HepG2 (cell line): ENCODE data around the gene PLPP7. TPM values are rescaled to one million over a fixed set of nuclear protein-coding genes. Genes with fewer than 3 reads are reported as not detected.
A peak's percentile ranks its signal among the peaks of the same experiment; 100 is the strongest.

Source experiments
- ARNT2 ChIP-seq: sonication (generic); formaldehyde crosslinking; IDR thresholded peaks from 2 replicates; pipeline ENCODE4 v1.8.0; 2022; ENCODE audit warnings: mild to moderate bottlenecking, low read depth, missing genetic modification reagents, moderate library complexity
- BORCS8-MEF2B ChIP-seq: sonication (generic); formaldehyde crosslinking; IDR thresholded peaks from 2 replicates; pipeline ENCODE4 v1.8.0; 2022; ENCODE audit warnings: mild to moderate bottlenecking, missing genetic modification reagents
- CBX5 ChIP-seq: sonication (generic); formaldehyde crosslinking; IDR thresholded peaks from 2 replicates; pipeline ENCODE4 v1.4.0; 2020; ENCODE audit warnings: missing genetic modification reagents, borderline replicate concordance
- CCAR2 ChIP-seq: fragments of 200-400 bp; formaldehyde crosslinking; optimal IDR thresholded peaks from 2 replicates; pipeline ENCODE3; 2018; ENCODE audit warnings: low read depth, mild to moderate bottlenecking, low read length, moderate library complexity
- ETV5 ChIP-seq: IDR thresholded peaks from 2 replicates; pipeline ENCODE4 v1.6.1; 2018; ENCODE audit warnings: missing biosample characterization, missing genetic modification reagents, inconsistent platforms, borderline replicate concordance
- HOXD1 ChIP-seq: sonication (generic); formaldehyde crosslinking; IDR thresholded peaks from 2 replicates; pipeline ENCODE4 v1.5.0; 2020; ENCODE audit warnings: missing genetic modification reagents
- NAIF1 ChIP-seq: sonication (generic); formaldehyde crosslinking; IDR thresholded peaks from 2 replicates; pipeline ENCODE4 v1.5.0; 2020; ENCODE audit warnings: mild to moderate bottlenecking, missing genetic modification reagents, borderline replicate concordance
- NR3C1 ChIP-seq: sonication (generic); formaldehyde crosslinking; IDR thresholded peaks from 2 replicates; pipeline ENCODE4 v1.4.0; 2020; ENCODE audit warnings: missing genetic modification reagents
- RBM22 ChIP-seq: fragments of 200-400 bp; formaldehyde crosslinking; optimal IDR thresholded peaks from 2 replicates; pipeline ENCODE3; 2017; ENCODE audit warnings: mild to moderate bottlenecking, low read length, moderate library complexity
- TBX3 ChIP-seq: fragments of 450-650 bp; IDR thresholded peaks from 2 replicates; pipeline ENCODE4 v1.6.1; 2017; ENCODE audit warnings: antibody characterized with exemption, mild to moderate bottlenecking, inconsistent platforms, borderline replicate concordance
- THYN1 ChIP-seq: sonication (generic); formaldehyde crosslinking; IDR thresholded peaks from 2 replicates; pipeline ENCODE4 v1.8.1; 2023; ENCODE audit warnings: low read depth, mild to moderate bottlenecking, moderate library complexity, missing genetic modification reagents, borderline replicate concordance
- ZKSCAN8 ChIP-seq: IDR thresholded peaks from 2 replicates; pipeline ENCODE4 v1.6.1; 2016; ENCODE audit warnings: borderline replicate concordance, missing genetic modification reagents, missing compliant biosample characterization
- ZNF296 ChIP-seq: sonication (generic); formaldehyde crosslinking; conservative IDR thresholded peaks from 2 replicates; pipeline ENCODE4 v1.5.0; 2020; ENCODE audit warnings: mild to moderate bottlenecking, missing genetic modification reagents
- ZNF430 ChIP-seq: sonication (generic); formaldehyde crosslinking; IDR thresholded peaks from 2 replicates; pipeline ENCODE4 v1.9.0; 2021; ENCODE audit warnings: mild to moderate bottlenecking, missing genetic modification reagents
- ZNF775 ChIP-seq: sonication (generic); formaldehyde crosslinking; IDR thresholded peaks from 2 replicates; pipeline ENCODE4 v1.4.0; 2020; ENCODE audit warnings: missing genetic modification reagents, mild to moderate bottlenecking, moderate library complexity, borderline replicate concordance
- polyA plus RNA-seq, 8 experiments: library from polyadenylated mRNA; depleted of rRNA in 3 of 8; stranded (reverse) in 7 of 8; unstranded in 1 of 8; fragments of >200 nt; fragmentation: Illumina TruSeq in 4 of 8; extraction: Trizol in 4 of 8; gene quantifications; 2 replicates each; pipeline versions ENCODE4 v1.2.1 to v1.2.3, GENCODE V29; 2011 to 2016; ENCODE audit warnings: low read depth in 4 of 8, missing spikeins in 1 of 8, mixed read lengths in 1 of 8; ENCODE audit not compliant: insufficient read depth in 1 of 8
- total RNA-seq, 5 experiments: library from RNA; depleted of rRNA; stranded (reverse); fragments of >200 nt; fragmentation: Illumina TruSeq; extraction: Trizol; gene quantifications; 2 replicates each; pipeline ENCODE4 v1.2.3, GENCODE V29; 2016; ENCODE audit warnings: low read depth in 1 of 5
- TF ChIP-seq, protein P1 (sequence below): sonication (generic); formaldehyde crosslinking; IDR thresholded peaks from 2 replicates; pipeline ENCODE4 v1.8.1; 2022; ENCODE audit warnings: mild to moderate bottlenecking, missing genetic modification reagents
- TF ChIP-seq, protein P2 (sequence below): IDR thresholded peaks from 2 replicates; pipeline ENCODE4 v1.6.1; 2016; ENCODE audit warnings: control low read depth
- TF ChIP-seq, protein P3 (sequence below): sonication (generic); formaldehyde crosslinking; IDR thresholded peaks from 2 replicates; pipeline ENCODE4 v1.4.0; 2020; ENCODE audit warnings: mild to moderate bottlenecking, missing genetic modification reagents
- TF ChIP-seq, protein P4 (sequence below): sonication (generic); formaldehyde crosslinking; IDR thresholded peaks from 2 replicates; pipeline ENCODE4 v1.5.1; 2020; ENCODE audit warnings: mild to moderate bottlenecking, missing genetic modification reagents, moderate library complexity
- TF ChIP-seq, protein P5 (sequence below): sonication (generic); formaldehyde crosslinking; IDR thresholded peaks from 2 replicates; pipeline ENCODE4 v1.5.0; 2020; ENCODE audit warnings: mild to moderate bottlenecking, missing genetic modification reagents, borderline replicate concordance

PLPP7 gene
- total and polyA plus RNA-seq, 2 of the 13 experiments (the other 11 are each of a cell fraction or from before 2014, with no cell fraction given), result 0.33 to 1.2 TPM

DNA sequence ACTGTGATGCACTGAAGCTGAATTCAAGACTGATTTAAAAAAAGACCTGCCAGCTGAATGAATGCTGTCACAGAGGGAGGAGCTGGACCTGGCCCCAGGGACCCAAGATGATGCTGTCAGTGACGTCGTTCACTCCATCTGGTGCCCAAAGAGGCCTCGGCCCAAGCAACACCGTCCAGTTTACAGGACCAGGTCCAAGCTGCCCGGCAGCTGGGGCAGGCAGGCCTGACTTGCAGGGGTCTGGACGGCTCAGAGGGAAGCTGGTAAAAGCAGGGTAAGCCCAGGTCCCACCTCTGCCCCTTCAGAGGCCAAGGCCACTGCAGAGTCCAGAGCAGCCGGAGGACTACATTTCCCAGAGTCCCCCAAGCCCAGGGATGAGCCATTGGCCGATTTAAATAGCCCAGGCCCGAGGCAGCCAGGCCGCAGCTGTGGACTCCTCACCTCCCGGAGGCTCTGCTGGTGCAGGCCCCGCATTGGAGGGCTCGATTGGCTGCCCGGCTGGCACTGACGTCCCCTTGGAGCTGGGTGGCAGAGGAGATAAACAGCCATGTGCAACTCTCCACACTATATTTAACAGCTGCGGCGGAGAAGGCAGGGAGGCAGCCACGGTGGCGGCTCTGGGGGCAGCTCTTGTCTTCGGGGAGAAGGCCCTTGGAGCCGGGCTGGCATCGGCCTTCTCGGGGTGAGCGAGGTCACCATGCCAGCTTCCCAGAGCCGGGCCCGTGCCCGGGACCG lies at the start of gene PLPP7 (continued):
- TF ChIP-seq, protein P1, sequence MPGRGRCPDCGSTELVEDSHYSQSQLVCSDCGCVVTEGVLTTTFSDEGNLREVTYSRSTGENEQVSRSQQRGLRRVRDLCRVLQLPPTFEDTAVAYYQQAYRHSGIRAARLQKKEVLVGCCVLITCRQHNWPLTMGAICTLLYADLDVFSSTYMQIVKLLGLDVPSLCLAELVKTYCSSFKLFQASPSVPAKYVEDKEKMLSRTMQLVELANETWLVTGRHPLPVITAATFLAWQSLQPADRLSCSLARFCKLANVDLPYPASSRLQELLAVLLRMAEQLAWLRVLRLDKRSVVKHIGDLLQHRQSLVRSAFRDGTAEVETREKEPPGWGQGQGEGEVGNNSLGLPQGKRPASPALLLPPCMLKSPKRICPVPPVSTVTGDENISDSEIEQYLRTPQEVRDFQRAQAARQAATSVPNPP (CRISPR knock-in tag), result no peak
- TF ChIP-seq, protein P2, sequence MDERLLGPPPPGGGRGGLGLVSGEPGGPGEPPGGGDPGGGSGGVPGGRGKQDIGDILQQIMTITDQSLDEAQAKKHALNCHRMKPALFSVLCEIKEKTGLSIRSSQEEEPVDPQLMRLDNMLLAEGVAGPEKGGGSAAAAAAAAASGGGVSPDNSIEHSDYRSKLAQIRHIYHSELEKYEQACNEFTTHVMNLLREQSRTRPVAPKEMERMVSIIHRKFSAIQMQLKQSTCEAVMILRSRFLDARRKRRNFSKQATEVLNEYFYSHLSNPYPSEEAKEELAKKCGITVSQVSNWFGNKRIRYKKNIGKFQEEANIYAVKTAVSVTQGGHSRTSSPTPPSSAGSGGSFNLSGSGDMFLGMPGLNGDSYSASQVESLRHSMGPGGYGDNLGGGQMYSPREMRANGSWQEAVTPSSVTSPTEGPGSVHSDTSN, result no peak
- TF ChIP-seq NAIF1 (CRISPR knock-in tag), result no peak
- TF ChIP-seq NR3C1 (CRISPR knock-in tag), result no peak
- no peak; the same call in 1 of the 2 replicates for TF ChIP-seq CBX5
- no peak for TF ChIP-seq ZNF296 (CRISPR knock-in tag)
- TF ChIP-seq THYN1 (CRISPR knock-in tag), result no peak
- TF ChIP-seq HOXD1, result no peak
- peak; percentile 68; the same call in 1 of the 2 replicates for TF ChIP-seq BORCS8-MEF2B (CRISPR knock-in tag)
- no peak for TF ChIP-seq ZNF775 (CRISPR knock-in tag)
- TF ChIP-seq ETV5 (CRISPR knock-in tag), result no peak
- TF ChIP-seq, protein P3, sequence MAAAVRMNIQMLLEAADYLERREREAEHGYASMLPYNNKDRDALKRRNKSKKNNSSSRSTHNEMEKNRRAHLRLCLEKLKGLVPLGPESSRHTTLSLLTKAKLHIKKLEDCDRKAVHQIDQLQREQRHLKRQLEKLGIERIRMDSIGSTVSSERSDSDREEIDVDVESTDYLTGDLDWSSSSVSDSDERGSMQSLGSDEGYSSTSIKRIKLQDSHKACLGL, result no peak
- no peak for TF ChIP-seq RBM22
- no peak for TF ChIP-seq ARNT2 (CRISPR knock-in tag)
- TF ChIP-seq, protein P4, sequence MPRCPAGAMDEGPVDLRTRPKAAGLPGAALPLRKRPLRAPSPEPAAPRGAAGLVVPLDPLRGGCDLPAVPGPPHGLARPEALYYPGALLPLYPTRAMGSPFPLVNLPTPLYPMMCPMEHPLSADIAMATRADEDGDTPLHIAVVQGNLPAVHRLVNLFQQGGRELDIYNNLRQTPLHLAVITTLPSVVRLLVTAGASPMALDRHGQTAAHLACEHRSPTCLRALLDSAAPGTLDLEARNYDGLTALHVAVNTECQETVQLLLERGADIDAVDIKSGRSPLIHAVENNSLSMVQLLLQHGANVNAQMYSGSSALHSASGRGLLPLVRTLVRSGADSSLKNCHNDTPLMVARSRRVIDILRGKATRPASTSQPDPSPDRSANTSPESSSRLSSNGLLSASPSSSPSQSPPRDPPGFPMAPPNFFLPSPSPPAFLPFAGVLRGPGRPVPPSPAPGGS (CRISPR knock-in tag), result 0 out of 2 replicates have a peak, but pooled peaks have one; percentile 29
- no peak for TF ChIP-seq ZKSCAN8 (CRISPR knock-in tag)
- TF ChIP-seq TBX3, result no peak
- TF ChIP-seq CCAR2, result no peak
- no peak for TF ChIP-seq ZNF430 (CRISPR knock-in tag)
- TF ChIP-seq, protein P5, sequence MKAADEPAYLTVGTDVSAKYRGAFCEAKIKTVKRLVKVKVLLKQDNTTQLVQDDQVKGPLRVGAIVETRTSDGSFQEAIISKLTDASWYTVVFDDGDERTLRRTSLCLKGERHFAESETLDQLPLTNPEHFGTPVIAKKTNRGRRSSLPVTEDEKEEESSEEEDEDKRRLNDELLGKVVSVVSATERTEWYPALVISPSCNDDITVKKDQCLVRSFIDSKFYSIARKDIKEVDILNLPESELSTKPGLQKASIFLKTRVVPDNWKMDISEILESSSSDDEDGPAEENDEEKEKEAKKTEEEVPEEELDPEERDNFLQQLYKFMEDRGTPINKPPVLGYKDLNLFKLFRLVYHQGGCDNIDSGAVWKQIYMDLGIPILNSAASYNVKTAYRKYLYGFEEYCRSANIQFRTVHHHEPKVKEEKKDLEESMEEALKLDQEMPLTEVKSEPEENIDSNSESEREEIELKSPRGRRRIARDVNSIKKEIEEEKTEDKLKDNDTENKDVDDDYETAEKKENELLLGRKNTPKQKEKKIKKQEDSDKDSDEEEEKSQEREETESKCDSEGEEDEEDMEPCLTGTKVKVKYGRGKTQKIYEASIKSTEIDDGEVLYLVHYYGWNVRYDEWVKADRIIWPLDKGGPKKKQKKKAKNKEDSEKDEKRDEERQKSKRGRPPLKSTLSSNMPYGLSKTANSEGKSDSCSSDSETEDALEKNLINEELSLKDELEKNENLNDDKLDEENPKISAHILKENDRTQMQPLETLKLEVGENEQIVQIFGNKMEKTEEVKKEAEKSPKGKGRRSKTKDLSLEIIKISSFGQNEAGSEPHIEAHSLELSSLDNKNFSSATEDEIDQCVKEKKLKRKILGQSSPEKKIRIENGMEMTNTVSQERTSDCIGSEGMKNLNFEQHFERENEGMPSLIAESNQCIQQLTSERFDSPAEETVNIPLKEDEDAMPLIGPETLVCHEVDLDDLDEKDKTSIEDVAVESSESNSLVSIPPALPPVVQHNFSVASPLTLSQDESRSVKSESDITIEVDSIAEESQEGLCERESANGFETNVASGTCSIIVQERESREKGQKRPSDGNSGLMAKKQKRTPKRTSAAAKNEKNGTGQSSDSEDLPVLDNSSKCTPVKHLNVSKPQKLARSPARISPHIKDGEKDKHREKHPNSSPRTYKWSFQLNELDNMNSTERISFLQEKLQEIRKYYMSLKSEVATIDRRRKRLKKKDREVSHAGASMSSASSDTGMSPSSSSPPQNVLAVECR (CRISPR knock-in tag), result peak; percentile 29; the same call in 1 of the 2 replicates
